Stimulated activated CD8-positive, alpha-beta memory T cell treated with anti-CD3 and anti-CD28 coated beads, Interleukin-12 subunit alpha, Interleukin-12 subunit beta, amount 100 ng/mL, for 24 hours (primary cell): ENCODE data around the gene LIPT2.
A peak's percentile ranks its signal among the peaks of the same experiment; 100 is the strongest.

ENCODE experiments used
- DNase-seq: peaks from one replicate; pipeline ENCODE4 v3.0.0-alpha.2; 2020; ENCODE audit errors: extremely low read depth

The LIPT2 gene

DNA sequence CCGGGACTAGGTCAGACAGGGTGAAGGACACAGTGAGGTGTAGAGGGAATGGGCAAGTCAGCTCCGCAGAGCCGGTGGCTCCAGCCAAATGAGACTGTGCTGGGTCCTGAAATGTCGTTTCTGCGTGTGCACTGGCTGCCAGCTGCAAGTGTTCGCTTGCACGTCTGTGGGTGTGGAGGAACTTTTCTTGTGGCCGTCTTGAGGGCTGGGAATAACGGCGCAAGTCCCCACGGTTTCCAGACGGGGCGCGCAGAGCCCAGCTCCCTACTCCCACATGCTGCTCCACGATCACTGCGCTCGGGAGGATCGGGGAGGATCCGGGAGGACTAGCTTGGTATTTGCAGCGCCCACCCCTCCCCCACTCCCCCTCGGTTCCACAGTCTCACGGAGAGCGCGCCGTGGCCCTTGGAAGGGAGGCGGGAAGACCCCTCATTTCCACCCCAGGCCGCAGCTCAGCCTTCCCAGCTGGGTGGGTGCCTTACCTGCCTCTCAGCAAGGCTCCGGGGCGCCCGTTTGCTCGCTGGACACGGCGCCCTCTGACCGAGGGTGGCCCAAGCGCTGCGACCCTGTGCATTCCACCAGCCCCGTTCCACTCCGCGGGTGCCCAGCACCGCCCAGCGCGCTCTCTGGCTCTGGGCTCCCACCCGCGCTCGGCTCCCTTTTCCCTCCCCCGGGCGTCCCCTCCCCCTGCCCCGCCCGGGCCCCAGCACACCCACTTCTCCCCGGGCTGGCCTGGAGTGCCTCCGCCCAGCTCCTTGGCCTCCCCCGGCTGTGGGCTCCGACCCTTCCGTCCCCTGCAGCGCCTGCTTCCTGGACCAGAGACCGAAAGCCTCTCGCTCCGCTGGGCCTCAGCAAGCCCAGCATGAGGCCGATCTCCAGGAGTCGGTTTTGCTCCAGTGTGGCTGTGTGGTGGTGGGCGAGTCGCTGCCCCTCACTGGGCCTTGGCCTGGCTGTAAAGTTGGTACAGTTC is 26.3 kb downstream of the LIPT2 start, which contains the start of gene KCNE3:
TSS of gene KCNE3 (minus strand) at position 634 of the 970 bp plus-strand sequence. CDS start 9,986 bp downstream, outside the sequence.
- no peak for DNase-seq

DNA sequence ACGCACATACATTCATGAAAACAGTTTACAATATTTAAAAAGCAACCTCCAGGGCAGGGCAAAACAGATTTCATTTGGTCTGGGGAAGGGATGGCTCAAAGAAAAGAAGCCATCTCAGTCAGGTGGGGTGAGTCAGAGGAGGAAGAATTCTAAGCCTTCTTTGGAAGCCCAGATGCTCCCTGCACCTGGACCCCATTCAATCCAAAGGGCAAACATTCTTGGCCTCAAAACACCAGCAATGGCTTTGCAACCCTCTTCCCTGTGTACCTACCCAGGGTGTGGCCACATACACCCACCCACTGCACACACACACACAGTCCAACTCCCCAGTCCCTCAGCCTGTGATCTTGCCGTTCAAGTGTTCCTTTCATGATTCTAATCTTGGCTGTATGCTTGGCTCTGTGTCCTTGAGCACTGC is 28.2 kb downstream of the LIPT2 start:
- no peak for DNase-seq

GRCh38 chr11:74464746-74465145 is 28.8 kb downstream of the LIPT2 start:
- no peak for DNase-seq

DNA sequence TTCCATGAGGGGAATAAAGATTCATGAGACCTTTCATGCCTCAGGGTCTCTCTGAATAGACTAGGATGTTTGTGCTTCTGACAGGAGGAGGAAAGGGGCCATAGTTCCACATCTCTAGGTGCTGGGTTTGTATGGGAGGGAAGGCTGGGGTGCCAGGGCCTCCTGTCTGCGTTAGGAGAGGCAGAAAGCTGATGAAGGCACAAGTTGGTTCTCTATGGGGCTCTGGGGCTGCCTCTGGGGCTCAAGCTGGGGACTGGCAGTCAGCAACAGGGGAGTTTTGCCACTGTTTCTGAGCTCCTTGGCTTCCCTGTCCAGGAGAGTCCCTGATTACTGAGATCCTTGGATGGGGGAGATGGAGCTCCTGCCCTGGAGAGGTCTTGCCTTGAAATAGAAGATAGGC is 30.3 kb downstream of the LIPT2 start:
- no peak for DNase-seq

GRCh38 chr11:74462631-74463030 is 30.9 kb downstream of the LIPT2 start:
- DNase-seq, result no peak

DNA sequence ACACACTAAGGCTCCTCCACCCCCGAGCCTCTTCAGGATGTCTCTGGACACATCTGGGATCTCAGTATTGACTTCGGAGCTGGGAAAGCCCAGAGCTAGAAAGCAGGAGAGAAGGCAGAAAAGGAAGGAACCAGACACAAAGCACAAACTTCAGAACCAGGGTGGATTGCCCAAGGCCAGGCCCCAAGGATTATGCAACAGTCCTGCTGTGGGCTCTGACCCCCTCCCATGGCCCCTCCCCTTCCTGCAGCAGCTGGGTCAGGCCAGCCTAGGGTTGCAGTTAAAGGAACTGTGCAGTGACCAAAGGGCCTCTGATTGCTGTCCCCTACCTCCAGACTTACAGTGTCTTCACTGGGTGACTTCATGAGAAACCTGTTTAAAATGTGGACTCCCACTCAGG is 31.5 kb downstream of the LIPT2 start:
- no peak for DNase-seq

- no peak for DNase-seq
Measured at GRCh38 chr11:74460481-74461154, 32.9 kb downstream of the LIPT2 start.

DNA sequence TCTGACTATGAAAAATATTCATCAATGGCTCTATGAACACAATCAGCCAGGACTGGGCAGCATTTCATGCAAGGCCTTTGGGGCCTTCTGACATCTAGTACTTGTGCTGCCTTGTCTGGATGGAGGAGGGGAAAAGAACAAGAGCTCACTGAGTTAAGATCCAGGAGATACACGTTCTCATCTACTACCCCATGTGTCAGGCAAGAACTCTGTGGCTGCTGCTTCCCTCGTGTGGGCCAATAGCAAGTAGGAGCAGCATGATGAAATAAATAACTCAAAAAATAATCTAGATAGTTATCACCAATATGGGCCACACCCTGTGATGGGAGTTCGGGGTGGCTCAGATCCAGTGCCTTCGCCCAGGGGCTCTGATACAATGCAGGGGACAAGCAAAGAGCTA is 33.5 kb downstream of the LIPT2 start:
- DNase-seq, result no peak

GRCh38 chr11:74459584-74459983 is 33.9 kb downstream of the LIPT2 start:
- DNase-seq, result no peak

DNA sequence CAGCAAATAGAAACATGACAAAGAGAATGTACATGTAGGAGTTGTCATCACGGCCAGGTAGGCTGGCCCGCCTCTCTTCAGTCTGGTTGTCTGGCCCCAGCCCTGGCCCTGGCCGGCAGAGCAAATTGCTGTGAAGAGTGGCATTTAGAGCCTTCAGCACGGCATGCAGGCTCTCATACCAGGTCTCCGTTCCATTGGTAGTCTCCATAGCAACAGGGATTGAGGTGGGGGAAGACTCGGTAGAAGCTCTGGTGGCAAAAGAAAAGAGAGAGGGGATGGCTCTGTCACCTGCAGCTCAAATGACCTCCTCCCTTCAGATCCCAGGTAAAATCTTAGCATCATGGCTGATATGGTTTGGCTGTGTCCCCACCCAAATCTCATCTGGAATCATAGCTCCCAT is 36.2 kb downstream of the LIPT2 start:
- DNase-seq, result no peak

GRCh38 chr11:74453373-74453975 is 40.0 kb downstream of the LIPT2 start:
- peak; percentile 10 for DNase-seq

- DNase-seq, result no peak
Measured at GRCh38 chr11:74452366-74452765, 41.2 kb downstream of the LIPT2 start.

- no peak for DNase-seq
Measured at GRCh38 chr11:74450318-74450717, 43.2 kb downstream of the LIPT2 start.

GRCh38 chr11:74449369-74449931 is 44.1 kb downstream of the LIPT2 start:
- DNase-seq, result no peak

DNA sequence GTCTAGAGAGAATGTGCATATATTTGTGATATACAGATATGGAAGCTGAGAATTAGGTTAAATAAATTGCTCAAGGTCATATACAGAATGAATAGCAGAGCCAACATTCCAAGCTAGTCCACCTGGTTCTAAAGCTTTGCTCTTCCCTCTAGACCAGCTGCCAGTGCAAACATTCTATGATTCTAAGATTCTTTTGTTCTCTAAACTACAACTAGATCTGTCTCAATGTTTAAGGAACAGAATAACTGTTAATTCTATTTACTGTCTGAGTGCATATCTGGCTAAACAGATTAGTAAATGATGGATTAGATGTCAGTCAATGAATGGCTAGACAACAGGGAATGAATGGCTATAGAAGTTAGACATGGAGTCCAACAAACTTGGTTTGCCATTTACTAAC is 45.8 kb downstream of the LIPT2 start:
- DNase-seq, result no peak

DNA sequence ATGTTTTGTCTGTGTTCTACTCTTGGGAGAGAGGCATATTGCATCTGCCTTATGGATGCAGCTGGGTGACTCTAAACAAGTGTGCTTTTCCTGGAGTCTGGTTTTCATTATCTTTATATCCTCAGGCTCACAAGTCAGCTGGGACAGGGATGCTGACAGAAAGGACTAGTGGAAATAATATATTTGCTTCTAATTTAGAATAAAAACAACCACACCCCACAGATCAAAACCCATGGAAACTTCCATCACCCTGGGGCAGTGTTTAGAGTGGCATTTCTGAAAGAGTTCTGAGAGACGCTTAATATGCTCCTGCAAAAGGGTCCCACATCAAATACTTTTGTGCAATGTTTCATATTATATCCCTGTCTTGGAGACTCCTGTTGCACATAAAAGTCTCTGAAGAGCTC is 47.0 kb downstream of the LIPT2 start:
- DNase-seq, result no peak

- DNase-seq, result no peak
Measured at GRCh38 chr11:74444173-74444826, 49.2 kb downstream of the LIPT2 start.

- DNase-seq, result no peak
Measured at GRCh38 chr11:74443071-74443864, 50.3 kb downstream of the LIPT2 start.

- DNase-seq, result no peak
Measured at GRCh38 chr11:74442636-74443035, 50.9 kb downstream of the LIPT2 start.
